ENCODE data around the gene B3GLCT. TPM values are rescaled to one million over a fixed set of nuclear protein-coding genes. Genes with fewer than 3 reads are reported as not detected.
"Not testable (repeated sequence)": the region's sequence is repeated elsewhere in the genome, so short reads cannot be mapped to it uniquely, and the experiment has no call there.

Gene B3GLCT
- total and polyA plus RNA-seq, 12 donors, result 3.1 to 28.1 (median 18.8) TPM

DNA sequence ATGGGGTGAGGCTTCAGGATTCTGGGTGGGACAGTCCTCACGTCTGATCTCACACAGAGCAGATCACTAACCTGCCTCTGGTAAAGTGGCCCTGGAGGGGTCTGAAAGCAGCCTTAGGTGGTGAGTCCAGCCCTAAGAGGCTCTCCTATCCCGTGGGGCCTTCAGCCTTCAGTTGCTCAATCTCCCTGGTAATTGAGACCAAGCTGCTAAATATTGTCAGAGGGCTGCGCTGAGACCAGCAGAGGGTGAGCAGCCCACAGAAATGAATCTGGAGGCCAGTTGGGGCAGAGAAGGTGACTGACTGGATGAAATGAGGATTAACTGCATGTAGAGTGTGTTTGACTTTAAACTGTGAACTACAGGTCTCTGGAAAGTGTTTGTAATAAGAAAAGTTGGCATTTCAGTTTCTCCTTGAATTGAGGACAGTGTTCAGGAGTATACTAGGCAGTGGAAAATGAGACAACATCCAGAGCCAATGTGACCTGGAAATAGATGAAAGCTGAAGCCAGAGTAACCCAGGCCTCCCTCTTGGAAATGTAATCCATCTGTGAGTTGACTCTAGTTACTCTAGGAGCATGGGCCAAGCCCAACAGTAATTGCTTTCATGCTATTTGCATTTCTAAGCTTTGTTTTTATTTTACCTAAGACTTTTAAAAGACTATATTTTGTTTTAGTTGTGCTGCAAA is 23.8 kb upstream of the B3GLCT start:
- Histone ChIP-seq H3K4me3 (no peak overlapping the region), H3K36me3 (no peaks in the 10 kb centered on the region), H3K27ac (no peak overlapping the region), H3K4me1 (peaks cover 0 to 4% (median 0%) of the 10 kb centered on the region in 9 donors), H3K9me3 (peaks cover 0 to 3% (median 0%) of the 10 kb centered on the region in 11 donors), H3K27me3 (no peaks in the 10 kb centered on the region)
- DNase-seq (no peak), ATAC-seq (peak in 1 of 8 donors; percentile 19)
- 85 to 90% methylated on average over 3 of the region's 3 CpGs for WGBS, 2 donors
- intact Hi-C loops (cut with DNase I), result loop anchor here in 5 of 10 donors (5.0 to 10.0 kb wide), 2 partner anchors 246 to 249 kb away; no protein-coding TSS in a partner anchor
- no peak for TF ChIP-seq CTCF (IDR thresholded peaks at IDR 0.05)

DNA sequence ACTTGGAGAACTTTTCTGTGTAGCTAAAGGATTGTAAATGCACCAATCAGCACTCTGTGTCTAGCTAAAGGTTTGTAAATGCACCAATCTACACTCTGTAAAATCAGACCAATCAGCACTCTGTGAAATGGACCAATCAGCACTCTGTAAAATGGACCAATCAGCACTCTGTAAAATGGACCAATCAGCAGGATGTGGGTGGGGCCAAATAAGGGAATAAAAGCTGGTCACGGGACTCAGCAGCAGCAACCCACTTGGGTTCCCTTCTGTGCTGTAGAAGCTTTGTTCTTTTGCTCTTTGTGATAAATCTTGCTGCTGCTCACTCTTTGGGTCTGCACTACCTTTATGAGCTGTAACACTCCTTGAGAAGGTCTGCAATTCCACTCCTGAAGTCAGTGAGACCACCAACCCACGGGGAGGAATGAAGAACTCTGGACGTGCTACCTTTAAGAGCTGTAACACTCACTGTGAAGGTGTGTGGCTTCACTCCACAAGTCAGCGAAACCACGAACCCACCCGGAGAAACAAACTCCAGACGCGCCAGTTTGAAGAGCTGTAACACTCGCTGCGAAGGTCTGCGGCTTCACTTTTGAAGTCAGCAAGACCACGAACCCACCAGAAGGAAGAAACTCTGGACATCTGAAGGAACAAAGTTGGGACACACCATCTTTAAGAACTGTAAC is 21.8 kb upstream of the B3GLCT start:
- H3K4me3 ChIP-seq, ATAC-seq, H3K36me3 ChIP-seq, DNase-seq, H3K27me3 ChIP-seq, H3K9me3 ChIP-seq, H3K4me1 ChIP-seq, H3K27ac ChIP-seq: not testable (repeated sequence)
- 87 to 90% methylated on average over 12 of the region's 12 CpGs for WGBS, 2 donors
- intact Hi-C loops (cut with DNase I), result loop anchor here in 5 of 10 donors (5.0 to 10.0 kb wide), 2 partner anchors 244 to 247 kb away; no protein-coding TSS in a partner anchor

DNA sequence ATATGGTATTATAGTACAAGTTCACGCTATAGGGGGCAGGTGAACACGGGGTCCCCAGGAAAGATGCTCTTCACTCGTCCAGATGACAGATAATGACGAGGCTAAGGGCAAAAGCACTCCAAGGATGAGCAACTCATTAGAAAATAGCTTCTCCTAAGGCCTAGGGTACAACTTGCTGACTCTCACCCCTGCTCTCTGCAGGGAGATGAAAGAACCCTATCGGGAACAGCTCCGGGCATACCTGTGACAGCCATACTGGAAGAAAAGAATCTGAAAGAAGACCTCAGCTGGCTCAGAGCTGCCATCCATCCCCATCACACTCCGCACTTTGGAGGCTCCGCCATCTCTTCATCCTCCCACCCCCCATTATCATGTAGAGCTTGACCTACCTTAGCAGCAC is 20.5 kb upstream of the B3GLCT start:
- Histone ChIP-seq H3K36me3 (no peaks in the 10 kb centered on the region), H3K4me3 (no peak overlapping the region), H3K27ac (no peak overlapping the region), H3K4me1 (no peaks in the 10 kb centered on the region), H3K9me3 (peaks cover 0 to 3% (median 0%) of the 10 kb centered on the region in 11 donors), H3K27me3 (no peaks in the 10 kb centered on the region)
- no peak for ATAC-seq
- DNase-seq, result no peak
- no peak for TF ChIP-seq CTCF (IDR thresholded peaks at IDR 0.05)
- intact Hi-C loops (cut with DNase I), result loop anchor here in 5 of 10 donors (5.0 to 10.0 kb wide), 2 partner anchors 243 to 246 kb away; no protein-coding TSS in a partner anchor
- 92 to 94% methylated on average over 8 of the region's 8 CpGs for WGBS, 2 donors

- no peaks in the 10 kb centered on the region for H3K27me3 ChIP-seq
- no peak overlapping the region for H3K27ac ChIP-seq
- intact Hi-C loops (cut with DNase I), result loop anchor here in 5 of 10 donors (5.0 to 10.0 kb wide), 2 partner anchors 243 to 245 kb away; no protein-coding TSS in a partner anchor
- H3K9me3 ChIP-seq, result peaks cover 0 to 3% (median 0%) of the 10 kb centered on the region in 11 donors
- ATAC-seq (no peak), DNase-seq (no peak)
- H3K36me3 ChIP-seq, result no peaks in the 10 kb centered on the region
- H3K4me1 ChIP-seq, result no peaks in the 10 kb centered on the region
- no peak for TF ChIP-seq CTCF (IDR thresholded peaks at IDR 0.05)
- no peak overlapping the region for H3K4me3 ChIP-seq
- WGBS, 2 donors, result 77 to 91% methylated on average over 5 of the region's 5 CpGs
Observed at GRCh38 chr13:31179754-31180153, 20.0 kb upstream of the B3GLCT start.
